Activated T-cell treated with anti-CD3 and anti-CD28 coated beads for 1 hour (primary cell): ENCODE results near the gene CDON.
"Not testable (repeated sequence)": the region's sequence is repeated elsewhere in the genome, so short reads cannot be mapped to it uniquely, and the experiment has no call there.

ENCODE experiments used
- DNase-seq: peaks from one replicate; pipeline ENCODE4 v3.0.0-alpha.2; 2020; ENCODE audit warnings: low read depth

Gene CDON

DNA sequence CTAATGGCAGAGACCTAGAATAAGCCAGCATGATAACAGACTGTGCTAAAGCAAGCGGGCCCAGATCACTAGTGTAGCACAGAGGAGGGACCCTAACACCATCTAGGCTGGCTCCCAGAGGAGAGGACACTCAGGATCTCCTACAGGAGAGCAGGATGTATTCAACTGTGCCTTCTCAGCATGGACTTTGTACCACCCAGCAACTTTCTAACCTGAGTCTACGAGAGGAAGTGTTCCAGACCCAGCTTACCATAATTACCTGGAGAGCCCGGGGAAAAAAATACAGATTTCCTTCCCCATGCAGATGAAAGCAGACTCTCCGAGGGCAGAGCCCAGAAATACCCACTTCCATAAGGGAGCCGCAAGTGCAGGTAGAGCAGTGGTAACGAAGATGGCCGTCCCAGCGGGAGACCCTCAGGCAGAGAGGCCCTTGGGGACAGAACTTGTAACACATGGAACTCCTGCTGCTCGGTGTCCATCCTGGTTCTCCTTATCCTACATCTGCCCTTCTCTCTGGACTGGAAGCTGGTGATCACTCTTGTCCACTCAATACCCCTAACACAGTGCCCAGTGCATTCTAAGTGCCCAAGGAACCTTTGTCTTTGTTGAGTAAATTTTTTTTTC is 138.2 kb downstream of the CDON start:
- no peak for DNase-seq

DNA sequence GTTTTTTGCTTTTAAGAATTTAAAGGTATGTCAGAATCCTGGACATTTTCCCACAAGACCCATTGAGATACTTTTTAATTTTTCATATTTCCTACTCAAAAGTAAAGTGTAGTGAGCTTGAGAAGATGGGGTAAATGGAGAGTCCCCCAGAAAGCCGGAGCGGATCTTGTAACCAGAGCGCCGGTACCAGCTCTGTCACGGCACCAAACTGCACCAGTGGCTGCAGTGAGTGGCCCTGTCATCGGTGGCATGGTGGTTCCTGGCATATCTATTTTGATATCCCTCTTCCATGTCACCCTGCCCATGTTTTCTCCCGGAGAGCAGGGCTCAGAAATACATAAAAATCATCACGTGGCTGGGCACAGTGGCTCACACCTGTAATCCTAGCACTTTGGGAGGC is 139.0 kb downstream of the CDON start:
- no peak for DNase-seq

DNA sequence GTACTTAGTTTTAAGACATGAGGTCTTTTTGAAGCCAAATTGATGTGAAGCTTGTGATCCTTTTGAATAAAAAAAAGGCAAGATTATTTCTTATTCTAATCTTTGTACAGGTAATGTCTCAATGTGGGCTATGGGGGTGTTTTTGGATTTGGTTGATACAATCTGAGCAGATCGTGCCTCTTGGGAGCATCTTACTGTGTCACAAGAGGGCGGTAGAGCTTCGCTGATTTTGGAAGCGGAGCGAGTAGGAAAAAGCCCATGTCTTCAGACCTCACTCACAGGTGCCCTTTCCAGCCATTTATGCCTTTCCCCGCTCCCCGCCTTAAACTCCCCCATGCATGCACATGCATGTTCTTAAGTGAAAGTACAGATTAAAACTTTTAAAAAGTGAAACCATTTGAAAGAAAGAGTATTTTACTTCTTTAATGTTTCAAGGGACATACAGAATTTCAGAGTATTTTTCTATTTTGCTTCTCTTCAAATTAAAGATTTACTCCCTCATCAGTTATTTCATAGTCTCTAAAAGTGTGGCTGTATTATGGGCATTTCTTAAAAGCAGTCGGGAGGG is 139.6 kb downstream of the CDON start:
- DNase-seq, result peak; percentile 33

DNA sequence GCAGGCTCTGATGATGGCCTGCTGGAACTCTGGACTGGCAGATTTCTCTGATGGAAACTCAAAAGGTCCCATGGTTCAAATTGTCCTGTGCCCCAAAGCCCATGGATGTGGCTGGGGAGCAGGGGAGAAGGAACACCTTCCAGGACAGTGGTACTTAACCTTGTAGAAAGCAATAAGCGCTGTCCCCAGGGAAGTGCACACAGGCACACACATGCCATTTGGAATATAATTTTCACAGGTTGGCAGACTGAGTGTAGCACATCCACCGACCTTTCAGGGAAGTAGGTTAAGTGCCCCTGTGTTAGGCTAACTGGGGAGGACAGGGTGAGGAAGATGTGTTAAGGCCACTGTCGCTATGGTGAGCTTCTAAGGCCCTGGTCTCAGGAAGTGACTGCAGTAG is 140.5 kb downstream of the CDON start:
- DNase-seq, result no peak

DNA sequence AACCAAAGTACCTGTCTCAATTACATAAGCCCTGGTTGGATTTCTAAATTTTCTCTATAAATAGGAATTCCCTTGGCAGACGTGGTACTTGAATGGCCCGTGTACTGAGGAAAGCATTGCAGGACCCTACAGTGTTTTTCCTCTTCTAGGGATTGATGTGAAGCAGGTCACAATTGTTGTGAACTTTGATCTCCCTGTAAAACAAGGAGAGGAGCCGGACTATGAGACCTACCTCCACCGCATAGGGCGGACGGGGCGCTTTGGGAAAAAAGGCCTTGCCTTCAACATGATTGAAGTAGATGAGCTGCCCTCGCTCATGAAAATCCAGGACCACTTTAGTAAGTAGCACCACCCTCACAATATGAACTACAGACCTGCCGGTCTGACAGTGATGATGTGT is 141.6 kb downstream of the CDON start:
- no peak for DNase-seq

DNA sequence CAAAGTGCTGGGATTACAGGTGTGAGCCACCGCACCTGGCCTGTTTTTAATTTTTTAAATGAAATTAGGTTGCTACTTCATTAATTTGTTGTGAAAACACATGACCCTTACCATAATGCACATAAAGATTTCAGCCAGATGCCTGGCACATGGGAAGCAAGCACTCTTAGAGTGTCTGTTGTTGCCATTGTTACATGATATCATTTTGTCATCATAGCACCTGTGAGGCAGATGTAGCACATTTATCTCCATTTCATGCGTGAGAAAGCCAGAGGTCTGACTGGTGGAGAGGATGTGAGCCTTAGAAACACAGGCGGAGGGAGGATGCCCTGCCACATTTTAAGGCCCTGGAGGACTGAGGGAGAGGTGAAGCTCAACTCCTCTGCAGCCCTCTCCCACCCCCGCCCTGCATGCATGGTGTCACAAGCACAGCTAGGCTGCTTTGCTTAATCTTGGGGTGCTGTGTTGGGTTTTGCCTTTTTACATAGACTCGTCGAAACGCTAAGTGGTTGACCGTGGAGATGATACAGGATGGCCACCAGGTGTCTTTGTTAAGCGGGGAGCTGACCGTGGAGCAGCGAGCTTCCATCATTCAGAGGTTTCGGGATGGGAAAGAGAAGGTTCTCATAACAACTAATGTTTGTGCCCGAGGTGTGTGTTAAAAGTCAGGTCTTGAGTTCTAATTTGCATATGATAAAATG is 144.4 kb downstream of the CDON start:
- DNase-seq, result no peak

DNA sequence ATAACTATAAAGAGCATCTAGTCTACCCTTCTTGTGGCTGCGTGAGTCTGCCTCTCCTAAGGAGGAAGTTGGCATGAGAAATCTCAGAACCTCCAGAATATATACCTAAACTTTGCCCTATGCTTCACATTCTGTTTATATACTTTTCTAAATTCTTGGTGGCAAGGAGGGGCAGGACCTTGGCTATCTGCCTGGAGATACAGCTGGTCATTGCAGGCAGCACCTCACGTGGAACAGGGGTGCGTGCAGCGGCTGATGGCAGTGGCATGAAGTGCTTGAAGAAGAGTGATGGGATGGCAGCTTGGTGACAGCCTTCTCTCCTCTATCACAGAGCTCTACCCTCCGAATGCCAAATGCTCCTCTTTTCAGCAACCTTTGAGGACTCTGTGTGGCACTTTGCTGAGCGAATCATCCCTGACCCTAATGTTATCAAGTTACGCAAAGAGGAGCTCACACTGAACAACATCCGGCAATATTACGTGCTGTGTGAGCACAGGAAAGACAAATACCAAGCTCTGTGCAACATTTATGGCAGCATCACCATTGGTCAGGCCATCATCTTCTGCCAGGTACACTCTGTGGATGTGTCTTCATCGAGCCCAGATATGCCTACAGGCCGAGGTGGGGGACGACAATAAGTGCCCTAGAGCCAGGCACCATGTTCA is 145.9 kb downstream of the CDON start:
- DNase-seq, result no peak

DNA sequence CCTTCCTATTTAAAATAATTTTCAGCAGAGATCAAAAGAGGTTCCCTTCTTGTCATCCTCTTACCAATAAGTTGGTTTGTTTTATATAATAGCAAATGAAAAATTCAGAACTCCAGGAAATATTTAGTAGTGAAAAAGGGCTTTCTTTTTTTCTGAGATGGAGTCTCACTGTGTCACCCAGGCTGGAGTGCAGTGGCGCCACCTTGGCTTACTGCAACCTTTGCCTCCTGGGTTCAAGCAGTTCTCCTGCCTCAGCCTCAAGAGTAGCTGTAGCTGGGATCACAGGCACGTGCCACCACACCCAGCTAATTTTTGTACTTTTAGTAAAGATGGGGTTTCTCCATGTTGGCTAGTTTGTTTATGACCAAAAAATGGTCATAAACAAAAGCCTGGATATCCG is 148.1 kb downstream of the CDON start:
- DNase-seq, result not testable (repeated sequence)

DNA sequence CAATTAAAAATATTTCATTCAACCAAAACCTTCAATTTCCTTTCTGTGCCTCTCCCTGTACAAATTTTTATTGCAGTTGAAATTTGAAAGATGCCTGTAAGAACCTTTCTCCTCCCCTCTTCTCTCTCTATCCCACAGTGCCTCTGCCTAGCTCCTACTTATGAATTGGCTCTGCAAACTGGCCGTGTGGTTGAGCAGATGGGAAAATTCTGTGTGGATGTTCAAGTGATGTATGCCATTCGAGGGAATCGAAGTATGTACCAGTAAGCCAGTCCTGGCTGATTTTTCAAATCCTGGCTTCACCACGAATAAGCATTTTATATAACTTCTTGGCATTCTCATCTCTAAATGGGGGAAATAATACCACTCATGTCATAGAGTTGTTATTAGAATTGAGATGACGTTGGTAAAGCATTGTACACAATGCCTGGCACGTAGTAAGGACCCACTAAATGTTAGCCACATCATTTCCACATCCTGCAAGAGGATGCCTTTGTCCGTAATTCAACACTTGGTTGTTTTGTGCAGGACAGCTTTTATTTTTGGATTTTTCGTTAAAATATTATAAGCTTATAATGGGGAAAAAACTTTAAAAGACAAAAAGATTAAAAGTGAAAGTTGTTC is 152.3 kb downstream of the CDON start:
- DNase-seq, result no peak
